Measurements from ENCODE around the gene HNF1A. TPM values are rescaled to one million over a fixed set of nuclear protein-coding genes. Genes with fewer than 3 reads are reported as not detected.

The HNF1A gene
- total and polyA plus RNA-seq, 10 of the 15 experiments (the other 5 are each of a cell fraction or from before 2014, with no cell fraction given): 0.10 TPM; not detected in 9

GRCh38 chr12:120994589-120995337 is 16.4 kb downstream of the HNF1A start (continued):
- TF ChIP-seq E4F1 (IDR thresholded peaks at IDR 0.05; ENCODE audit: borderline replicate concordance, partially characterized antibody) (no peak), ZZZ3 (IDR thresholded peaks at IDR 0.05; ENCODE audit: control insufficient read depth, insufficient read length, low read depth) (no peak), ZSCAN29 (IDR thresholded peaks at IDR 0.05) (no peak), POLR2AphosphoS5 (IDR thresholded peaks at IDR 0.05; ENCODE audit: low read length) (no peak), HCFC1 (IDR thresholded peaks at IDR 0.05; ENCODE audit: low read length) (no peak), JUNB (IDR thresholded peaks at IDR 0.05) (no peak)

- no peak overlapping the region for H3K4me3 ChIP-seq
- FAIRE-seq (no peak), ATAC-seq (no peak), DNase-seq (ENCODE audit: low read depth, low spot score) (no peak)
- no peaks in the 10 kb centered on the region for H3K27me3 ChIP-seq (replicated peaks in 1 of 2; ENCODE audit: control insufficient read depth in 2 of 2, insufficient read depth in 2 of 2, low read length in 1 of 2)
- no peaks in the 10 kb centered on the region for H4K20me1 ChIP-seq (ENCODE audit: control insufficient read depth, insufficient read depth)
- WGBS (ENCODE audit: insufficient coverage, insufficient replicate concordance, low lambda C conversion rate, missing lambda C conversion rate): 41% methylated on average over 10 of the region's 11 CpGs
- H3K9me3 ChIP-seq (replicated peaks; ENCODE audit: control insufficient read depth, insufficient read depth, low read length): no peaks in the 10 kb centered on the region
- no peak overlapping the region for H3K27ac ChIP-seq (ENCODE audit: control insufficient read depth, insufficient read depth)
- BruUV-seq (replicated peaks): no TSS peak
- no peak overlapping the region for H2AFZ ChIP-seq (ENCODE audit: control insufficient read depth, low read depth, low read length)
- ChIA-PET POLR2A (no interaction called here), RAD21 (ENCODE audit: unreplicated experiment) (no interaction called here), SMC1A (ENCODE audit: uncharacterized antibody, unreplicated experiment) (no interaction called here), CTCF (interaction anchor here (0.6 kb wide), 1 partner anchor 104 kb away, joined by 3 read pairs; no protein-coding TSS in a partner anchor)
- in situ Hi-C loops (cut with MboI): no loop called here
- no peak overlapping the region for H3K4me2 ChIP-seq (ENCODE audit: control insufficient read depth, insufficient read depth)
- TF ChIP-seq JUND (IDR thresholded peaks at IDR 0.05; ENCODE audit: low read depth, low read length) (no peak), PML (IDR thresholded peaks at IDR 0.05; ENCODE audit: low read length) (no peak), GABPA (IDR thresholded peaks at IDR 0.05; ENCODE audit: low read depth) (no peak), CEBPB (IDR thresholded peaks at IDR 0.05; ENCODE audit: borderline replicate concordance in 1 of 2, low read depth in 2 of 2, low read length in 2 of 2) (no peak), RAD51 (IDR thresholded peaks at IDR 0.05) (no peak), KAT2A (conservative IDR thresholded peaks at IDR 0.05; ENCODE audit: control insufficient read depth, low read depth, low read length) (no peak), SRF (IDR thresholded peaks at IDR 0.05; ENCODE audit: low read depth in 2 of 2, low read length in 2 of 2) (no peak), IKZF1 (conservative IDR thresholded peaks at IDR 0.05) (no peak), RCOR1 (conservative IDR thresholded peaks at IDR 0.05; ENCODE audit: low read depth, low read length) (no peak), RAD21 (IDR thresholded peaks at IDR 0.05; ENCODE audit: insufficient read depth, low read depth, low read length) (no peak), EZH2 (IDR thresholded peaks at IDR 0.05; ENCODE audit: borderline replicate concordance, control insufficient read depth, low read depth, low read length) (no peak), MTA2 (IDR thresholded peaks at IDR 0.05; ENCODE audit: low read depth) (no peak), MLLT1 (IDR thresholded peaks at IDR 0.05) (no peak), SMC3 (IDR thresholded peaks at IDR 0.05; ENCODE audit: borderline replicate concordance, low read length) (no peak)
- intact Hi-C loops (cut with micrococcal nuclease; ENCODE audit: unreplicated experiment): no loop called here
- H3K9ac ChIP-seq (ENCODE audit: control insufficient read depth, insufficient read depth, low read length): no peak overlapping the region
- no peaks in the 10 kb centered on the region for H3K79me2 ChIP-seq (ENCODE audit: control insufficient read depth, insufficient read depth, low read length)
- no peaks in the 10 kb centered on the region for H3K36me3 ChIP-seq (ENCODE audit: control insufficient read depth in 2 of 2, insufficient read depth in 2 of 2, low read length in 1 of 2)
- no peaks in the 10 kb centered on the region for H3K4me1 ChIP-seq (ENCODE audit: control insufficient read depth, insufficient read depth, low read length)
Observed at GRCh38 chr12:120996133-120996746, 17.9 kb downstream of the HNF1A start.

Measured in GM12878 (cell line).